ENCODE data around the gene ADGRG1.

Gene ADGRG1

GRCh38 chr16:57621521-57622271, 6.7 kb upstream of the ADGRG1 start:
- no peak for DNase-seq

GRCh38 chr16:57622361-57623250, 5.8 kb upstream of the ADGRG1 start:
- DNase-seq = no peak

- no peak for DNase-seq
Measured at GRCh38 chr16:57623251-57624043, 5.0 kb upstream of the ADGRG1 start.

- no peak for DNase-seq
Measured at GRCh38 chr16:57624044-57624688, 4.3 kb upstream of the ADGRG1 start.

GRCh38 chr16:57624806-57625500, 3.5 kb upstream of the ADGRG1 start:
- DNase-seq = no peak

- DNase-seq = no peak
Measured at GRCh38 chr16:57626420-57627170, 1.8 kb upstream of the ADGRG1 start.

GRCh38 chr16:57627184-57627871, 1.1 kb upstream of the ADGRG1 start:
- no peak for DNase-seq

- no peak for DNase-seq
Measured at GRCh38 chr16:57628783-57629293, 408 bp downstream of the ADGRG1 start.

GRCh38 chr16:57629516-57630406, 1.3 kb downstream of the ADGRG1 start:
- DNase-seq = no peak

GRCh38 chr16:57630407-57630797, 2.0 kb downstream of the ADGRG1 start:
- no peak for DNase-seq

- no peak for DNase-seq
Measured at GRCh38 chr16:57630931-57631845, 2.8 kb downstream of the ADGRG1 start.

- no peak for DNase-seq
Measured at GRCh38 chr16:57632568-57632967, 4.1 kb downstream of the ADGRG1 start.

GRCh38 chr16:57633383-57634064, 5.1 kb downstream of the ADGRG1 start:
- DNase-seq = no peak

- no peak for DNase-seq
Measured at GRCh38 chr16:57634171-57634570, 5.7 kb downstream of the ADGRG1 start.

GRCh38 chr16:57635266-57636097, 7.1 kb downstream of the ADGRG1 start:
- no peak for DNase-seq

- DNase-seq = no peak
Measured at GRCh38 chr16:57636184-57636583, 7.8 kb downstream of the ADGRG1 start.

GRCh38 chr16:57637020-57637419, 8.6 kb downstream of the ADGRG1 start:
- no peak for DNase-seq

Measured in stimulated activated CD4-positive, alpha-beta T cell treated with anti-CD3 and anti-CD28 coated beads, Interleukin-4, amount 100 ng/mL, for 1 hour (primary cell).